Progenitor cell of endocrine pancreas (in vitro differentiated cells): ENCODE results near the gene MRPL54. TPM values are rescaled to one million over a fixed set of nuclear protein-coding genes. Genes with fewer than 3 reads are reported as not detected.
A peak's percentile ranks its signal among the peaks of the same experiment; 100 is the strongest.

Experiments
- DNase-seq: peaks from one replicate; pipeline ENCODE4 v3.0.0; 2021; ENCODE audit warnings: low spot score; ENCODE audit not compliant: unreplicated experiment
- H3K27ac Mint-ChIP-seq: 2 replicates; pipeline ENCODE4 v1.8.0; 2021; ENCODE audit warnings: mild to moderate bottlenecking, moderate library complexity, mixed read lengths
- H3K27me3 Mint-ChIP-seq: 2 replicates; pipeline ENCODE4 v1.8.0; 2021; ENCODE audit warnings: mixed read lengths
- H3K36me3 Mint-ChIP-seq: 2 replicates; pipeline ENCODE4 v1.8.0; 2022; ENCODE audit warnings: mixed read lengths; ENCODE audit not compliant: insufficient read depth
- H3K4me1 Mint-ChIP-seq: 2 replicates; pipeline ENCODE4 v1.8.0; 2021; ENCODE audit warnings: low read depth, mixed read lengths
- H3K4me3 Mint-ChIP-seq: 2 replicates; pipeline ENCODE4 v1.8.0; 2021; ENCODE audit warnings: low read depth, mild to moderate bottlenecking, moderate library complexity, mixed read lengths
- H3K9me3 Mint-ChIP-seq: 2 replicates; pipeline ENCODE4 v1.8.0; 2021; ENCODE audit warnings: low read depth, mixed read lengths
- total RNA-seq: library from RNA; stranded (reverse); gene quantifications from 2 replicates; pipeline ENCODE4 v1.2.1, GENCODE V29; 2021
- TF ChIP-seq, protein P1 (sequence below): fragments of 200-600 bp; sonication (generic); IDR thresholded peaks from one replicate; pipeline ENCODE4 v1.5.0; 2021; ENCODE audit warnings: antibody characterized with exemption, mild to moderate bottlenecking; ENCODE audit not compliant: unreplicated experiment

MRPL54 gene
- total RNA-seq, 1 donor from 2014 or later, result 39.8 TPM

DNA sequence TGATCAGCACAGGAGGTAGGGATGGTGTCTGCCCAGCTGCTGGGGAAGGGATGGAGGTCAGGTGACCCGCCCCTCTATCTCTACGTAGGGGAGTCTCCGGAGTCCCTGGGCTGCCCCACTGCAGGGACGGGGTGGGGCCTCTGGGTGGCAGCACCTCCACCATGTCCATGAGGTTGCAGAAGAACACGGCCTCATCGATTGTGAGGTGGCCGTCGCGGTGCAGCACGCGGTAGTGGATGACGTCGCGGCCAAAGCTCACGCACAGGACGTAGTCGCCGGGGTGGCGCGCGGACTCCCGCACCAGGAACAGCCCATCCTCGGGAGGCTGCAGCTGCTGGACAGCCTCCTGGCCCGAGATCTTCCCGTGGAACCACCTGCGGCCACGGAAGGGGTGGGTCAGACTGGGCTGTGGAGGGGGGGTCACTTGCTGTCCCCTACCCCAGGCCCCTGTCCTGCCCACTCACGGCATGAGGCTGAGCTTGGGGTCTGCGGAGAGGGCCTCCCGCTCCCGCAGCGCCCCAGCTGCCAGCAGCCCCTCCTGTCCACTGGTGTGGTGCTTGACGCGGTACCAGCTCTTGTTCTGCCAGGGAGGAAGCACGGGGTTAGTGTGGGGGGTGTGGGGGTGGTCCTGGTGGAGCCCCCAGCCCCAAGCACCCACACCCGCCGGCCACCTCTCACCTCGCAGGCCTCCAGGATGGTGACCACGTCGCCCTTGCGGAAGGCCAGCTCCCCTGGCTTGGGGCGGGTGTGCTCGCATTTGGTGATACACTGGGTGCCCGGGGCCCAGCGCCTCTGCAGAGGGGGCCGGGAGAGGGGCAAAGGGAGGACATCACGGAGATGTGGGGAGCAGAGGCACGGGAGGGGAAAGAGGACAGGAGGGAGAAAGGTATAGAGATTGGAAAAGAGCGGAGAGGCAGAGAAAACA lies 21.4 kb downstream of the MRPL54 start:
- TF ChIP-seq, protein P1, sequence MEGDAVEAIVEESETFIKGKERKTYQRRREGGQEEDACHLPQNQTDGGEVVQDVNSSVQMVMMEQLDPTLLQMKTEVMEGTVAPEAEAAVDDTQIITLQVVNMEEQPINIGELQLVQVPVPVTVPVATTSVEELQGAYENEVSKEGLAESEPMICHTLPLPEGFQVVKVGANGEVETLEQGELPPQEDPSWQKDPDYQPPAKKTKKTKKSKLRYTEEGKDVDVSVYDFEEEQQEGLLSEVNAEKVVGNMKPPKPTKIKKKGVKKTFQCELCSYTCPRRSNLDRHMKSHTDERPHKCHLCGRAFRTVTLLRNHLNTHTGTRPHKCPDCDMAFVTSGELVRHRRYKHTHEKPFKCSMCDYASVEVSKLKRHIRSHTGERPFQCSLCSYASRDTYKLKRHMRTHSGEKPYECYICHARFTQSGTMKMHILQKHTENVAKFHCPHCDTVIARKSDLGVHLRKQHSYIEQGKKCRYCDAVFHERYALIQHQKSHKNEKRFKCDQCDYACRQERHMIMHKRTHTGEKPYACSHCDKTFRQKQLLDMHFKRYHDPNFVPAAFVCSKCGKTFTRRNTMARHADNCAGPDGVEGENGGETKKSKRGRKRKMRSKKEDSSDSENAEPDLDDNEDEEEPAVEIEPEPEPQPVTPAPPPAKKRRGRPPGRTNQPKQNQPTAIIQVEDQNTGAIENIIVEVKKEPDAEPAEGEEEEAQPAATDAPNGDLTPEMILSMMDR, result peak; percentile 16
- Mint-ChIP-seq H3K4me3 (peak overlapping the region; percentile 53), H3K4me1 (no peaks in the 10 kb centered on the region), H3K9me3 (peaks cover 11% of the 10 kb centered on the region), H3K36me3 (peaks cover 5% of the 10 kb centered on the region), H3K27ac (no peak overlapping the region), H3K27me3 (peaks cover 34% of the 10 kb centered on the region)
- no peak for DNase-seq

DNA sequence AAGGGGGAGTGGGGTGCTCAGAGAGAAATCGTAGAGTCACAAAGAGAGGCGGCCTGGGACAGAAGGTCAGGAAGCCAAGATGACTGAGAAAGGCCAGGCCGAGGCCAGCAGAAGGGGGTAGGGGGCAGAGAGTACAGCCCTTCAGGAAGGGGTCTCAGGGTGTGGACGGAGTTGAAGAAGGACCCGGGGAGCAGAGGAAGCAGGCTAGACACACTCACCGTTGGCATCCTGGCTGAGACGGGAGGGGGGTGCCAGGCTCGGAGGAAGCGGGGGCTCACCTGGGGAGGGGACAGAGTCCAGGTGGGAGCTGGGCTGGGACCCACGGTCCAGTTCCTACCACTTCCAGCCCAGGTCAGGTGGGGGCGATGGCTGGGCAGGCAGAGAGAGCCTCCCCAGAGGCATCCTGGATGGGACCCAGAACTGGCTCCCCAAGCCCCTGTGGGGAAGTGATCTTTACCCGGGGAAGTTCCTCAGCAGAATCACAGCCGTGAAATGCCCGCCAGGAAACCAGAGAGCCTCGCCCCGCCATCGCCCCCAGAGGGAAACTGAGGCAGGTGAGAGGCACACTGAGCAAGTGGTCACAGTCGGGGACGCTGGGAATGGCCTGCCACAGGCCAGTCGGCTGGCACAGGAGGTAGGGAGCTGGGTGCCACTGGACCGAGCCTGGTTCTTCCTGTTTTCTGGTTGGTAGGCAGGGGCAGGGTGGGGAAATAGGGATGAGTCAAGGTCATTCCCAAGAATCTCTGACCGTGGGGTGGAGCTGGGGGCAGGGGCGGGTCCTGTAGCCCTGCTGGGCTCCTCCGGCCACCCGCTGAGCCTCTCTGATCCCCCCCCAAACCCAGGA lies 22.3 kb downstream of the MRPL54 start:
- TF ChIP-seq, protein P1, result no peak
- Mint-ChIP-seq H3K4me1 (no peaks in the 10 kb centered on the region), H3K27me3 (peaks cover 40% of the 10 kb centered on the region), H3K4me3 (peak overlapping the region; percentile 53), H3K27ac (no peak overlapping the region), H3K36me3 (peaks cover 5% of the 10 kb centered on the region), H3K9me3 (peaks cover 11% of the 10 kb centered on the region)
- DNase-seq, result no peak

- peak overlapping the region; percentile 48 for H3K4me3 Mint-ChIP-seq
- TF ChIP-seq, protein P1, result no peak
- peaks cover 5% of the 10 kb centered on the region for H3K36me3 Mint-ChIP-seq
- no peaks in the 10 kb centered on the region for H3K4me1 Mint-ChIP-seq
- DNase-seq, result no peak
- H3K27ac Mint-ChIP-seq, result no peak overlapping the region
- peaks cover 47% of the 10 kb centered on the region for H3K27me3 Mint-ChIP-seq
- peaks cover 11% of the 10 kb centered on the region for H3K9me3 Mint-ChIP-seq
These were observed 23.0 kb downstream of the MRPL54 start for GRCh38 chr19:3785451-3785937.

DNA sequence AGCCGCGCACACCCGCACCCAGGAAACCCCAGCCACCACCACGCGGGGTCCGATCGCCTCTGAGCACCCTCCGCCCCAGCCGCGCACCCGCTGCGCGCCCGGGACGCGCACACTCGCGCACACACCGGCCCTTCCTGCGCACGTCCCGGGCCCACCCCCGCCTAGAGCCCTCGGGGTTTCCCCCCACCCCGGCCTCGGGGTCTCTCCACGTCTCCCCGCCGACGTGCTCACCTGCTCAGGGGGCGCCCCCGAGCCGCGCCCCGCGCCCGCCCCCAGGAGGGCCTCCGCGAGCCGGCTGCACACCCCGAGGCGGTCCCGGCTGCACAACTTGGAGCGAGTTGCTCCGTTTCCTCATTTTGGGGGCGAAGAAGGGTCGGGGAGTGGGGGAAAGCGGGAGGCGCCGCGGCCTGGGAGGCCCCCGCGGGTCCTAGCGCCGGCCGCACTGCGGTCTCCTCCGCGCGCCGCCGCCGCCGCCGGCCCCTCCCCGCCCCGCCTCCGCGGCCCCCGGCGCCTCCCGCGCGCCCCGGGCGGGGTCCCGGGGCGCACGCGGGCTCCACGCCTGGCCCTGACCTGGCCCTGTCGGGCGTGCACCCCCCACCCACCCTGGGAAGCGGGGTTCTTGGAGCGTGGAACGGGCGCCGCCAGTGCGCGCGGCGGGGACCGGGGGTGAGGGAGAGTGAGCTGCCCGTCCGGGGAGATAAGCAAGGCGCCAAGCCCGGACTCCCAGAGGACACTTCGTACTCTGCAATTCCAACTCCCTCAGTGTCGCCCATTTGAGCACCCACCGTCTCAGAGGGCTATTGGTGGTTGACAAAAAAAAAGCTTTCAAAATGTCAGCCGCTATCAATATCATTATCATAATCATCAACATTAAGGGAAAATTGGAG lies 23.7 kb downstream of the MRPL54 start, which contains the start of gene MATK:
Gene MATK (minus strand): TSS at position 444 of the 887 bp plus-strand sequence. CDS start 1,246 bp downstream, outside the sequence.
- DNase-seq, result no peak

More for the DNA sequence above, 23.7 kb downstream of the MRPL54 start, which contains the start of gene MATK:
- Mint-ChIP-seq H3K36me3 (peaks cover 5% of the 10 kb centered on the region), H3K27ac (no peak within 1 kb of the TSS), H3K9me3 (peaks cover 11% of the 10 kb centered on the region), H3K4me3 (peak within 1 kb of the TSS; percentile 55), H3K4me1 (no peaks in the 10 kb centered on the region), H3K27me3 (peaks cover 53% of the 10 kb centered on the region)
- TF ChIP-seq, protein P1, result no peak
